ENCODE measurements around the gene COX7B.

Gene COX7B

GRCh38 chrX:77945910-77946545 is 46.8 kb downstream of the COX7B start:
- no peak for DNase-seq

- no peak for DNase-seq
These were observed 47.3 kb downstream of the COX7B start for GRCh38 chrX:77946571-77946970.

GRCh38 chrX:77949840-77950239 is 50.6 kb downstream of the COX7B start:
- no peak for DNase-seq

- DNase-seq = no peak
These were observed 52.9 kb downstream of the COX7B start for GRCh38 chrX:77952173-77952572.

DNA sequence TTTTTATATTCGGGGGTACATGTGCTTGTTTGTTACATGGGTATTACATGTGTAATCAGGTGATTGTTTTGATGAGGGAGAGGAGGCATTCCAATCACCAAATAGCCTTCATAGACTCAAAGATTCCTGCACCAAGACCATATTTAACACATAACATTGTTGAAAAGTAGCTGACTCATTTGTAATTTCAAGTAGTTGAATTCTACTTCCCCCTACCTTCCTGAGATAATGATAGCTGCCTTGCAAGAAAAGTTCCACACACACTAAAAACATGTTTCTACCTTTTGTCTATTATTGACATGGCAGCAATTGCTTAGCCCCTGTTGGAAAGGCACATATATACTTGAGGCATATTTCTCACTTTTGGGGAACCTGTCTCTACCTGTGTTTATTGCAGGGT is 54.0 kb downstream of the COX7B start:
- peak in 1 of 2 donors; percentile 5 for DNase-seq

- no peak for DNase-seq
These were observed 54.4 kb downstream of the COX7B start for GRCh38 chrX:77953708-77954107.

Data from bone marrow (tissue), 2 donors.